IPS DF 4.7 (cell line): ENCODE results near the gene TMEM117.
"Not testable (repeated sequence)": the region's sequence is repeated elsewhere in the genome, so short reads cannot be mapped to it uniquely, and the experiment has no call there.

ENCODE experiments used
- DNase-seq: peaks from one replicate; pipeline ENCODE4 v3.0.0-alpha.2; 2013; ENCODE audit warnings: low spot score; ENCODE audit errors: extremely low read depth

Gene TMEM117

GRCh38 chr12:44206045-44206444 lies 370.2 kb downstream of the TMEM117 start:
- no peak for DNase-seq

GRCh38 chr12:44217146-44217883 lies 381.4 kb downstream of the TMEM117 start:
- DNase-seq, result no peak

DNA sequence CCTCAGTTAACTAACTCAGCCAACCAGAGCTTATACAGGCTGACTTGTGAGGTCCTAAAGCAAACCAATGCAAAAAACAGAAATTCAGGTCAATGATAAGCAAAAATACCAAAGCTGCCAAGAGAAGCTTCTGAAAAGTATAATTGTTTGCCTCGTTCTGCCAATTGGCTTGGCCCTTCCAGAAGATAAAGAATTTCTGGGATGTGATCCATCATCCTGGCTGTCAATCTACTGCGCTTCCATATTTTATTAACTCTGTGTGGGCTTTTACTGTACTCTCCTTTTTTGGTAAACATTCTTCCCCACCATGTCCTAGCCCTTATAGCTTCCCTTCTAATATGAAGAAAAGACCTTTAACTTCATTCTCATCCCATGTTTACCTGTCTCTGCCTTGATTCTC lies 387.9 kb downstream of the TMEM117 start:
- DNase-seq, result no peak

DNA sequence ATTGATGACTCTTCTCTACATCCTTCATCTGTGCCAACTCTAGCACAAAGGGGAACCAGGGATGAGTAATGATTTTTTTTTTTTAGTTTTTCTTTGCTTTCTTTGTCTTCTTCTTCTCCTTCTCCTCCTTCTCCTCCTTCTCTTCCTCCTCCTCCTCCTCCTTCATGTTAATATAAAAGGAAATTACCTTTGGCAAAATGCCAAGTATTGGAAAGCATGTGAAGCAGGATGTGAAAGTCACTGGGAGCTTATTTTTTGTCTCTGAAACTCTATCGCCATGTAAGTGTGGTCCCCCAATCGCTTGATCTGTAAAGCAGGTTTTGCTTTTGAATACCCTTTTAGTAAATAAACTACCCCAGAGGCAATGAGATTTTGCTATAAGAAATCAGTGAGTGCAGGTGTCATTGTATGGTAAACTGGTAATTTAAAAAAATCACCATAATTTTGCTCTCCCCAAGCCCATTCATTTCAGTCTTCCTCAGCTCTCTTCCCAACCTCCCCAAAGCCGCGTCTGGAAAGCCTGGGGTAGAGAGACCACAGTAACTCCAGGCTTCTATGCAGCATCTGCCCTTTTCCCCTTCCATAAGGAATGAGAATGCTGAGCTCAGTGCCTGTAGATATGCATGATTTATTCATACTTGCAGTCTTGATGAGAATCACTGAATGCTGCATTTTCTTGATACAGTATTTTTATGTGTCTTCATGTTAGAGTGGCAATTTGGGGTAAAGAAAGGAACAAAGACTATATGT lies 388.7 kb downstream of the TMEM117 start:
- DNase-seq, result no peak

GRCh38 chr12:44225149-44225510 lies 389.2 kb downstream of the TMEM117 start:
- no peak for DNase-seq

- DNase-seq, result no peak
These were observed 391.7 kb downstream of the TMEM117 start for GRCh38 chr12:44227616-44228015.

- DNase-seq, result no peak
These were observed 394.0 kb downstream of the TMEM117 start for GRCh38 chr12:44229846-44230245.

DNA sequence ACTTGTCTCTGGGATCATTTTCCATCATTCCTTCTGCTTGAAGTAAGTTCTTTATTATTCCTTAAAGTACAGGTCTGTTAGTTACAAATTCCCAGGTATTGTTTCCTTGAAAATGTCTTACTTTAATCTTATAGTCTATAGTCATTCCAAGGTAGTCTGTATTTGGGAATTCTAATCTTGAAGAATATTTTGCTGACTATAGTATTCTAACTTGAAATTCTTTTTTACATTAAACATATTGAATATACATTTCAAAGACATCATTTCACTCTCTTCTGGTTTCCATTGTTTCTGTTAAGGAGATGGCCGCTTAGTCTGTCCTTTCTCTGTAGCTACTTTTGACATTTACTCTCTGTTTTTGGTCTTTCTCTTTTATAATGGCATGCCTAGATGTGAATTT lies 399.8 kb downstream of the TMEM117 start:
- no peak for DNase-seq

DNA sequence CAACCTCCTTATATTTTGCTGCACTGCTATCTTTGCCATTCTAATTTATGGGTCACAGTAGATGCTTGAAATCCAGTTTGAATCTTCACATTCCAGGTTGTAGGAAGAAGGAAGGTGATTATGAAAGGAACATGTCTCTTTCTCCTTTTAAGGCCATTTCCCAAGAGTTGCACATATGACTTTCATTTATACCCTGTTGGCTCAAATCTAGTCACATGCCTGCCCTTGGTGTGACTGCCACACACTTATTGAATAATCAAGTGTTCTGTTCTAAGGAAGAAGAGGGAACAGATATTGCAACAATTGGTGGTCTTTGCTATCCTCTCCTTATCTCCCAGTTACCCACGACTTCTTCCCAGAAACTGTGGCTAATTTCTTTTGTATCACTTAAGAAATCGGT lies 404.3 kb downstream of the TMEM117 start:
- DNase-seq, result no peak

DNA sequence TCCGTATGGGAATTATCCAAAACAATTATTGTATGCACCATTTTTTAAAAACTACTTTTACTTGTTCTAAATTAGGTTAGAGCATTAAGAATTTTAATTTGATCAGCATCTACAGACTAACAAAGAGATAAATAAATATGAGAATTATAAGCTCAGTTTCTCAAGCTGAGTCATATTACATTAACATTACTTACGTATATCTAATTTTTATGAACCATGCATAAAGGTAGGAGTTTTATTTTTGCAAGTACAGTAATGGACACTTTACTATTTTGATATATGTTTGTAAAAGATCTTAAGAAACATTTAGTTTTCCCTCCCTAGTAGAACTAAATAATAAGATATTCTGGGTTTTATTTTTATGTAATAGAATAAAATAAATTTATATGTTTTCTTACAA lies 410.1 kb downstream of the TMEM117 start:
- no peak for DNase-seq

DNA sequence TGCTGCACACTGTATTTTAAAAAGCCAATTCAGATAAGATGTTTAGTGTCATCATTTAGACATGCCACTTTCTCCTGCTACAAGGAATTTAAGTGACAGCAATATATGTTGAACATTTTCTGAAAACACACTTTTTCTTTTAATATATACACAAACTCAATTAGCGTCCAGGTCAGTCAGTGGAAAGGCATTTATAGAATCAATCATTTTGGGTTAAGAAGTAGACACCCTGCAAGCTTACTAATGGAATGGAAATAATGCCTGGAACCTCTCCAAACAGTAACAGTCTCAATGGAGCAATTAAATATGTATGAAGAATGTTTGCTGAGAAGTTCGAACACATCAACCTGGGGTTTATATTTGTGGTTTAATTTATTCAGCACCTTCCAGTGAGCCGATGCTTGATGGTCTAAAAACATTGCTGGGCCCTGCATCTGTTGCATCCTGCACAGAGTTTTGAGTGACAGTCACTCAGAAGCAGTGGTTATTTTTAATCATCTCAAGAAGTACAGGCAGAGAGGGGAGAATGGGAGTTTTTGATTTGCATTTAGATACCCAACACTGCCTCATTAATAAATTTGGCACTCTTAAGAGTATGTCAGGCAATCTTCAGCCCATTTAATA lies 410.7 kb downstream of the TMEM117 start:
- DNase-seq, result no peak

GRCh38 chr12:44247588-44247987 lies 411.7 kb downstream of the TMEM117 start:
- no peak for DNase-seq

DNA sequence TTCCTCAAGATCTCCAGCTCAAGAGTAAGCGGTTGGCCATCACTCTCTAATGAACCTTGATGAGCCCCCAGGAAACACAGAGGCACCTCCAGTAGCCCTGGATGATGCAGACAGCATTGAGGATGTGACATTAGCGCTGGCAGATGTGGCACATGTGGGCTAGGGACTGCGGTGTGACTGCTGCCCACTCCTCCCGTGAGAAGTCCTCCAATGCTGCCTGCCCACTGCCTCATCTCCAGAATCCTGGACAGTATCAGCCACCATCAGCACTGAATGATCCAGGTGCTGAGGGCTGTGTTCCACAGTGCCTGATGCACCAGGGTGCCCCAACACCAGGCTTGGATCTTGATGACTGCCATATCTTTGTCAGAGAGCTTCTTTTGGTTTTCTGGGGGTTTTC lies 412.6 kb downstream of the TMEM117 start:
- DNase-seq, result no peak

DNA sequence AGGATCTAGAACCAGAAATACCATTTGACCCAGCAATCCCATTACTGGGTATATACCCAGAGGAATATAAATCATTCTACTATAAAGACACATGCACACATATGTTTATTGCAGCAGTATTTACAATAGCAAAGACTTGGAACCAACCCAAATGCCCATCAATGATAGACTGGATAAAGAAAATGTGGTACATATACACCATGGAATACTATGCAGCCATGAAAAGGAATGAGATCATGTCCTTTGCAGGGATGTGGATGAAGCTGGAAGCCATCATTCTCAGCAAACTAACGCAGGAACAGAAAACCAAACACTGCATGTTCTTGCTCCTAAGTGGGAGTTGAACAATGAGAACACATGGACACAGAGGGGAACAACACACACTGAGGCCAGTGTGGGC lies 414.6 kb downstream of the TMEM117 start:
- DNase-seq, result not testable (repeated sequence)

- DNase-seq, result no peak
These were observed 417.5 kb downstream of the TMEM117 start for GRCh38 chr12:44253338-44253856.

DNA sequence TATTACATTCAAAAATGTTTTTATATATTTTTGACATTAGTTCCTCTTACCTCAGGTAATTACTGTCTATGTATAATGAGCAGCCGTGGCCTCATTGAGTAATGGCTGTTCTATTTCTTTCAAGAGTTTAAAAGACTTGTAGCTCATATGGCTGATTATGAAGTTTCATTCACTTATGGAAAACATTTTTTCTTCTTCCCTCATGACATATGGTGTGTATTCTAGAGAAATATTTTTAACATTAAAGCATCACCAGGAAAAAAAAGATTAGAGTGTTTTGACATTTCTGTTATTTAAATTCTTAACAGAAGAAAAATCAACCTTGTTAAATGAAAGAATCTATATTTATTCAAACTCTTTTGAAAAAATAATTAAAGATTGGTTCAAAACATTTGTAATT lies 422.4 kb downstream of the TMEM117 start:
- no peak for DNase-seq

- DNase-seq, result no peak
These were observed 424.0 kb downstream of the TMEM117 start for GRCh38 chr12:44259890-44260289.

DNA sequence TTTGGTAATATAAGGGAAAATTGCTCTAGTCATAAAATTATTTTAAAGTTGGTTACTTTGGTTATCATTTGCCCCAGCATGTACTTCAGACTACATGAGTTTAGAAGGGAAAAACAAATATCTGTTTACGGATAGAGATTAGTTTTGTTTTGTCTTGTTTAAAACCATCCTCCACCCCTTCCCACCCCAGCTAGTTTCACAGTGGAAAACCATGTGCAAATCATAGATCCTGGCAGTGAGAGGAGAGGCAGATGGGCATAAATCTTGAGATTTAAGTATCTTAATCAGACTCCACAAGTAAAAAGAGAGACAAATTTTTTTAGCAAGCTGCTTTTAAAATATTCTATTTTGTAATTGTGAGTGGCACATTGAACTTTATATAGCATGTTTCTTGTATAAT lies 424.7 kb downstream of the TMEM117 start:
- no peak for DNase-seq

GRCh38 chr12:44285321-44285960 lies 449.6 kb downstream of the TMEM117 start:
- DNase-seq, result no peak

GRCh38 chr12:44286336-44286735 lies 450.5 kb downstream of the TMEM117 start:
- DNase-seq, result no peak

- no peak for DNase-seq
These were observed 451.1 kb downstream of the TMEM117 start for GRCh38 chr12:44286821-44287505.
